Epithelial cell of esophagus (primary cell): ENCODE measurements around the gene MYO16.

Experiments
- DNase-seq: peaks from one replicate; pipeline ENCODE4 v3.0.0; 2010; ENCODE audit warnings: low read depth
- H3K4me3 ChIP-seq: 2 replicates; pipeline ENCODE4 v1.5.1; 2011; ENCODE audit warnings: mild to moderate bottlenecking, low read length, control low read depth
- TF ChIP-seq, protein P1 (sequence below): IDR thresholded peaks from 2 replicates; pipeline ENCODE4 v1.5.1; 2011; ENCODE audit warnings: low read depth, mild to moderate bottlenecking, low read length, control low read depth, inconsistent platforms; ENCODE audit not compliant: insufficient read depth; ENCODE audit errors: missing control alignments

MYO16 gene

DNA sequence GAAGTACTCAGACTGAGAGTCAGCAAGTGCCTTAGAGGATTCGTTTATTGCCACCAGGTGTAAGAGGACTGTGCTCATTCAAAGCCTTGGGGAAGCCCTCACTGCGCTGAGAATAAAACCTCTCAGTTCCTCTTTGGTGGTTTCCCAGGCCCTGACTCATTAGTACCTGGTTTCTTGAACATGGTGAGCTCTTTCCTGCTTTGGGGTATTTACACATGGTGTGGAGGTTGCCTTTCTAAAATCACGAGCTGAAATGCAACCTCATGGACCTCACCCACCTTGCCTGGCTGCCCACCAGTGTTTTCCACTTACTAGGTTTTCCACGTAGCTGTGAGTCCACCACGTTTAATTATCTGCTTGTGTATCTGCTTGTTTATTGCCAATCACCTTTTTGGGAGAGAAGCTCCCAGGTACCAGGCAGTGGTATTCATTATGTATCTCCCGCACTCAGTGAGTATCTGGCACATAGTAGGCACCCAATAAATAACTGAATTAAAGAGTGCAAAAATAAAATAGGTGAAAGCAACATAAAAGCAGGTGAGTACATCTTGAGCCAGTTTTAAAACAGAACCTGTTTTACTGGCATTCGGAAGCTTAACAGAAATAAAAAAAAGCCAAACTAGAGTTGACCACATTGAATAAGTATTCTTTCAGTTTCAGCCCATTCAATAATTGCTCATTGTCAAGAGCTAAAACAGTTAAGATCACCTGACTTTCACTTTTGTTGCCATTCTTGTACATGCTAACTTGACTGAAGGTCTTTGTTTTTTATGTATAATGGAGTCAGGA lies 533.0 kb downstream of the MYO16 start:
- DNase-seq = peak; percentile 94
- H3K4me3 ChIP-seq = no peak overlapping the region
- TF ChIP-seq, protein P1, sequence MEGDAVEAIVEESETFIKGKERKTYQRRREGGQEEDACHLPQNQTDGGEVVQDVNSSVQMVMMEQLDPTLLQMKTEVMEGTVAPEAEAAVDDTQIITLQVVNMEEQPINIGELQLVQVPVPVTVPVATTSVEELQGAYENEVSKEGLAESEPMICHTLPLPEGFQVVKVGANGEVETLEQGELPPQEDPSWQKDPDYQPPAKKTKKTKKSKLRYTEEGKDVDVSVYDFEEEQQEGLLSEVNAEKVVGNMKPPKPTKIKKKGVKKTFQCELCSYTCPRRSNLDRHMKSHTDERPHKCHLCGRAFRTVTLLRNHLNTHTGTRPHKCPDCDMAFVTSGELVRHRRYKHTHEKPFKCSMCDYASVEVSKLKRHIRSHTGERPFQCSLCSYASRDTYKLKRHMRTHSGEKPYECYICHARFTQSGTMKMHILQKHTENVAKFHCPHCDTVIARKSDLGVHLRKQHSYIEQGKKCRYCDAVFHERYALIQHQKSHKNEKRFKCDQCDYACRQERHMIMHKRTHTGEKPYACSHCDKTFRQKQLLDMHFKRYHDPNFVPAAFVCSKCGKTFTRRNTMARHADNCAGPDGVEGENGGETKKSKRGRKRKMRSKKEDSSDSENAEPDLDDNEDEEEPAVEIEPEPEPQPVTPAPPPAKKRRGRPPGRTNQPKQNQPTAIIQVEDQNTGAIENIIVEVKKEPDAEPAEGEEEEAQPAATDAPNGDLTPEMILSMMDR = no peak

DNA sequence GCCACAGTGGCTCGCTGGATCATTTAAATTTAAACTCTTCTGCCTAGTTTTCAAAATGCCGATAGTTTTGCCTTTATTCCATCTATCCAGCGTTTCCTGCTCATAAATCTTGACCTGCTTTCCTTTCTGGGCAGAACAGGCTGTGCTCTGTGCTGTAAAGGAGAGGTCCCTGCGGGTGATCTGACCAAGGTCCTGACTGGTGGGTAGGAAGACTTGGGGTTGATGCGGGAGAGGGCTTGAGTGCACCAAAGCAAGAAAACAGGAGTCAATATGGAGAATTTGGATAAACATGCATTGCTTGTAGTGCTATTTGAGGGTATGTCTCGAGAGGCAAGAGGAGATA lies 533.6 kb downstream of the MYO16 start:
- no peak for DNase-seq
- TF ChIP-seq, protein P1 = no peak
- no peak overlapping the region for H3K4me3 ChIP-seq

DNA sequence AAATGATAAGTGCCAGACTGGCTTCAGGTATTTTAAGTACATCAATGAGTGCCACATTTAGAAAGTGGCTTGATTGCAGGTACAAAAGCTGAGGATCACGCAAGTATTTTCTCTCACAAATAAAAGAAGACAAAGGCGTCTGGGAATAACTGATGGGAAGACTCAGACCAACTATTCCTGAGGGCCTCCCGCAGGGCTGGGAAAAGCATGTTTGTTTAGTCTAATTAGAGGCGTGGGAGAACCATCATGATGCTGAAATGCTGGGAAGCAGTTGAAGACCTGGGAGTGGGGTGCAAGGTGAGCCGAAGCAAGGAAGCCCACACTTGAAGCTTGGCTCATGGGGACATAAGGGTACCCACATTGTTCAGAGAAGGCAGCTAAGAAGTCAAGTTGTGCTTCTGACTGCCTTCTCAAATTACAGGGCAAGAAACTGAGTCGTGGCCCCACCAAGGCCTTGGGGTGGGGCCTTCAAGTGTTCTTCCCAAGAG lies 536.0 kb downstream of the MYO16 start:
- no peak for DNase-seq
- TF ChIP-seq, protein P1 = no peak
- no peak overlapping the region for H3K4me3 ChIP-seq

DNA sequence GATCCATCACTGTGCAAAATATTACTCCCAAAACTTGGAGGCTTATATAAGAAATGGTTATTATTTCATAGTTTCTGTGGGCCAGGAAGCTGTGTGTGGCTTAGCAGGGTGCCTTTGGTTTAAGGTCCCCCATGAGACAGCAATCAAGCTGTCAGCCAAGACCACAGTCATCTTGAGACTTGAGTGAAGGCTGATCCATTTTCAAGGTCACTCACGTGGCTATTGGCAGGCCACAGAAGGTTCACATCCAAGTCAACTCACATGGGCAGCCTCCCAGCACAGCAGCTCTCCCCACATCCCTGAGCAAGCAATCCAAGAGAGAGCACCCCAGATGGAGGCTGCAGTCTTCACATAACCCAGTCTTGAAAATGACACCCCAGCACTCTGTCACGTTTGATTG lies 537.4 kb downstream of the MYO16 start:
- no peak for DNase-seq
- no peak overlapping the region for H3K4me3 ChIP-seq
- TF ChIP-seq, protein P1 = no peak

DNA sequence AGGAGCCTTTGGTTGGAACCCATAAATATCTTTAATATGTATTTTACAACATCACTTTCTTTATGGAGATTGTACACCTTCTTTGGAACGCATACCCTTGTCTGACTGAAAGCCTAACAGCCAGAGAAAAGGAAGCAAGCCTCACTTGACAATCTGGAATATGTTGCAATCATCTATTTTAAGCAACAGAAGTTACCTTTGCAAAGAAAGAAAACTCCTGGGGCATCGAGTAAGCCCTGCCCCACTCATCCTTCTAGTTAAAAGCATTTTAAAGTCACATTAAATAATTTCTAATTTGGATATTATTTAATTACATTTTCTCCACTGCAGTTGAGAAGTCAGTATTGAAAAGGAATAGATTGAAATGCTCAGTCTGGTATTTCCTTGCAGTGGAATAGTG lies 542.7 kb downstream of the MYO16 start:
- TF ChIP-seq, protein P1 = no peak
- no peak overlapping the region for H3K4me3 ChIP-seq
- DNase-seq = no peak

DNA sequence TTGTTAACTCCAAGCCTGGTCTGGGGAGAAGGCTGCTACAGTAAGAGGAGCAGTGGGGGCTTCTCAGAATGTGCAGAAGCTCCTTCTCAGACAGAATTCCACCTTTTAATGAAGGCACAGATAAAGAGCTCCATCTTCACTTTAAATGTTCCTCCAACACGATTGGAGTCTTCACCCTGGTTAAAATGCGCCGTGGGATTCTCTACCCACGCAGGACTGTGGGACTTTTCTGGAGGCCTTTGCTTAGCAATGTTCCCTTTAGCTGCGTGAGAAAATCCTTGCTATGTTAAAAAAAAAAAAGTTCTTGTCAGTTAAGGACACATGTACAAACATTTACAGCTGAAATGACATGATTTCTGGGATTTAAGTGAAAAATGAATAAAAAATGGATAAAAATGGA lies 546.3 kb downstream of the MYO16 start:
- TF ChIP-seq, protein P1 = no peak
- DNase-seq = no peak
- H3K4me3 ChIP-seq = no peak overlapping the region

DNA sequence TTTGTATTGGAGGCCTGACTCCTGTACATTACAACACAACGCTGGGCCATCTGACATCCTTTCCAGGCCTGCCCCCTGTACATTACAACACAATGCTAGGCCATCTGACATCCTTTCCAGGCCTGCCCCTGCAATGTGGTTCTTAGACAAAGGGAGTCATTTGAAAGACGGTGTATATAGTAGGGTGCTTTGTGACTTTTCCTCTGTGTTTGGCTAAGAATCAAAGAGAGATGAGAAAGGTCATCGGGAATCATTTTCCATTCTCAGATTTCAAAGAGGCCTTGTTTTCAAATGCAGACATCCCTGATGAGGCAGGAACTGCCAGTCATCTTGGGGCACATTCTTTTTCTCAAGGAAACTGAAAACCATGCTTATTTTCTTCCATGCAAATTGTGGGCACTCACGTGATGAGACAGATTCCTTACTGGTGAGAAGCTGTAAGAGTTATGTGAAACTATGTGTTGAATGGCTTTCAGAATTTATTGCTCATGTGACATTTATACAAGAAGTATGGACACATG lies 551.6 kb downstream of the MYO16 start:
- TF ChIP-seq, protein P1 = no peak
- peak; percentile 67 for DNase-seq
- H3K4me3 ChIP-seq = no peak overlapping the region
